Germinal center (tissue), 1 donor: ENCODE results near the gene KRTAP12-1.
"Not testable (repeated sequence)": the region's sequence is repeated elsewhere in the genome, so short reads cannot be mapped to it uniquely, and the experiment has no call there.

Experiments used
- DNase-seq: peaks from one replicate; pipeline ENCODE4 v3.0.0; 2012; ENCODE audit warnings: mixed read lengths, low spot score

KRTAP12-1 gene

DNA sequence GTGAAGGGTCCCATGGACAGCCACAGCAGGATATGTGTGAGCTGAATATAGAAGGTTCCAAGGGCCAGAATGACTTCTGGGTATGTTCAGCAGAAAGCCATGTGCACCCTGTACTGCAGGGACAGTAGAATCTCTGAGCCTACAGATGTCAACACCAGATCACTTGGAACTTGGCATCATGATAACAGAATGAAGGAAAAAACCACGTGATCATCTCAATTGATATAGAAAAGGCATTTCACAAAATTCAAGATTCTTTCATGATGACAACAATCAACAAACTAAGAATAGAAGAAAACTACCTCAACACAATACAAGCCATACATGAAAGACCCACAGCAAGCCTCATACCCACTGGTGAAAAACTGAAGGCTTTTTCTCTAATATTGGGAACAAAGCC is 14.4 kb downstream of the KRTAP12-1 start:
- DNase-seq, result no peak

DNA sequence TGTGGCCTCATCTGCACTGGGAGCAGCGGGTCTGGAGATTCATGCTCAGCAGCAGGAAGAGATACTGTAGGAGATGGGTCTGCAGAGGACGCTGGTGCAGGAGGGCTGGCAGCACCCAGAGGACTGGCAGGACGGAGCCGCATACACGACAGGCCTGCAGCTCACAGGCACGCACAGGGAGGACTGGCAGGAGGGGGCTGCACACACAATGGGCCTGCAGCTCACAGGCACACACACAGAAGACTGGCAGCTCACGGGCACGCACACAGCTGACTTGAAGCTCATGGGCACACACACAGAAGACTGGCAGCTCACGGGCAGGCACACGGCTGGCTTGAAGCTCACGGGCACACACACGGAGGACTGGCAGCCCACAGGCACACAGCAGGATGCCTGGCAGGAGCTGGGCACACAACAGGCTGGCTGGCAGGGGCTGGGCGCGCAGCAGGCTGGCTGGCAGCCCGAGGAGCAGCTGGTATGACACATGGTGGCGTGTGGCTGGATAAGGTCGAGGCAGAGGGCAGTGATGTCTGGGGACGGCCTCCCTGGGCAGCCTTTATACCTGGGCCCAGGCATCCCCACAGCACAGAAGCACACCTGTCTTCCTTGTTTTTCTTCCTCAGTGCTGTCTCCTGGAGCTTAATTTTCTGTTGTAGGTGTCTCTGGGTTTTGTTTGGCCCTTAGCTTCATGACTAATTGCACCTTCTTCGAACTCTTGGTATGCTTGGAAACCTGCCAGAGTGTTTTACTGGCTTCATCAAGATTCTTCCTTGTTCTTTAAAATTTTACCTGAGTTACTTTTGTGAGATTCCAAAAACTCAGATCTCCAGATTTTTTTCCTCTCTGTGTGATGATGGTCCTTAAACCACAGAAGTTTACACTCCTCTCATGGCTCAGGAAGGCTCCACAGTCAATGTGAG is 15.3 kb downstream of the KRTAP12-1 start, which contains the start of gene KRTAP12-2:
TSS of gene KRTAP12-2 (minus strand) at position 527 of the 920 bp plus-strand sequence. CDS start at position 486, 41 bp downstream.
- DNase-seq, result no peak

DNA sequence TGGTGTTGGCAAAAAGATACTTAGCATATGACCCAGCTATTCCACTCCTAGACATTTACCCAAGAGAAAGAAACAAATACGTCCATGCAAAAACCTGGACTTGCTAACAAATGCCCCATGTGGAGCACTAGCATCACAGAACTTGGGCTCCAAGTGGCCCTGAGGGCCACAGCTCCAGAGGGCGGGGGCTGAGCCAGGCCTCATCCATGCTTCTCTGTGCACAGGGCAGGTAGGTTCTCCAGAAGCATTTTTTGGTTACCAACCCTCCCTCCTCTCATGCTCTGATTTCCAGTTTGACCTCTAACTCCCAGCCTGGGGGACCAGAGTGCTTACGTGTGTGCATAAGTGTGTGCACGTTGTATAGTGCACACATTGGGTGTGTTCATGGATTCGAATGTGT is 17.3 kb downstream of the KRTAP12-1 start:
- no peak for DNase-seq

DNA sequence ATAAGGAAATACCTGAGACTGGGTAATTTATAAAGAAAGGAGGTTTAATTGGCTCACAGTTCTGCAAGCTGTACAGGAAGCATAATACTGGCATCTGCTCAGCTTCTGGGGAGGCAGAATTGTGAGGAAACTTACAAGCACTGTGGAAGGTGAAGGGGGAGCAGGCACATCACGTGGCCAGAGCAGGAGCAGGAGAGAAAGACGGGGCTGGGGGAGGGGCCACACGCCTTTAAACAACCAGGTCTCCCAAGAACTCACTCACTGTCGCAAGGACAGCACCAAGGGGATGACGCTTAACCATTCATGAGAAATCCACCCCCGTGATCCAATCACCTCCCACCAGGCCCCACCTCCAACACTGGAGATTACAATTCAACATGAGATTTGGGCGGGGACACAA is 20.4 kb downstream of the KRTAP12-1 start:
- DNase-seq, result not testable (repeated sequence)

DNA sequence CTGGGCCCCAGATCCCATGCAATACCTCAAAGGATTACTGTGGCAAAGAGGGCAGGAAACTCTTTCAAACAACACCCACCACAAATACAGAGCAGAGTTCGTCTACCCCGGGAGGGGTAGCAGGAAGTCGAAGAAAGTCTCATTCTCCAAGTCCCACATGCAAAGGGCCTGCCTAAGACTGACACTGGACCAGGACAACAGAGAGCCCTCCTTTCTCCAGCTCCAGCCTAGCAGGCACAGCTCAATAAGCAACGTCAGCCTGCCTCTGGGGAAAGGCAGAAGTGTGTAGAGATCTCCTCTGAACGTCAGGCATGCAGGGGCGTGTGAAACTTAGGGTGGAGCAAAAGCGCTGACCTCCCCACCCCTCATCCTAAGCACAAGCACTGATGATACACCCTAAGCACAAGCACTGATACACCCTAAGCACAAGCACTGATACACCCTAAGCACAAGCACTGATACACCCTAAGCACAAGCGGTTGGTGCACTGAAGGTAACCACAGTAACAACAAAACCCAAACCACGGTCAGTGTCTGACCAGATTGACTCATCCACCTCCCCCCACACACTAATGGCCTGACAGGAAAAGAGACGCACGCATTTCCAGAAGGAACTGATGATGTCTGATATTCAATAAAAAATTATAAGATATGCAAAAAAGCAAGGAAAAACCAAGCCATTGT is 22.9 kb downstream of the KRTAP12-1 start:
- DNase-seq, result no peak

DNA sequence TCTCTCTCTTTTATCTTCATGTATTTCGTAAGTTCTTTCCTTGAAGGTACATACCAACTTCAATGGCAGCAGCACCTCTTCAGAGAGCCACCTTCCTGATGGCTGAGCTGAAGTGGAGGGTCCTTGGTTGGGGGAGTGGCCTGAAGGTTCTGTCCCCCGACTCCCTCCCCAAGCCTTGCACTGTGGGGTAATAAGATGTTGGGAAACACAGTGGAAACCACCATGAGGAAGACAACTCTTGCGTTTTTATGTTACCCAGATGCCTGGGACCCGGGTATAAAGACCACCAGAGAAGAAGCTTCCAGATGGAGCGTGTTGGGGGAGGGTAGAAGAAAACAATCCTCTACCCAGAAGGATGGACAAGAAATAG is 23.4 kb downstream of the KRTAP12-1 start:
- no peak for DNase-seq

DNA sequence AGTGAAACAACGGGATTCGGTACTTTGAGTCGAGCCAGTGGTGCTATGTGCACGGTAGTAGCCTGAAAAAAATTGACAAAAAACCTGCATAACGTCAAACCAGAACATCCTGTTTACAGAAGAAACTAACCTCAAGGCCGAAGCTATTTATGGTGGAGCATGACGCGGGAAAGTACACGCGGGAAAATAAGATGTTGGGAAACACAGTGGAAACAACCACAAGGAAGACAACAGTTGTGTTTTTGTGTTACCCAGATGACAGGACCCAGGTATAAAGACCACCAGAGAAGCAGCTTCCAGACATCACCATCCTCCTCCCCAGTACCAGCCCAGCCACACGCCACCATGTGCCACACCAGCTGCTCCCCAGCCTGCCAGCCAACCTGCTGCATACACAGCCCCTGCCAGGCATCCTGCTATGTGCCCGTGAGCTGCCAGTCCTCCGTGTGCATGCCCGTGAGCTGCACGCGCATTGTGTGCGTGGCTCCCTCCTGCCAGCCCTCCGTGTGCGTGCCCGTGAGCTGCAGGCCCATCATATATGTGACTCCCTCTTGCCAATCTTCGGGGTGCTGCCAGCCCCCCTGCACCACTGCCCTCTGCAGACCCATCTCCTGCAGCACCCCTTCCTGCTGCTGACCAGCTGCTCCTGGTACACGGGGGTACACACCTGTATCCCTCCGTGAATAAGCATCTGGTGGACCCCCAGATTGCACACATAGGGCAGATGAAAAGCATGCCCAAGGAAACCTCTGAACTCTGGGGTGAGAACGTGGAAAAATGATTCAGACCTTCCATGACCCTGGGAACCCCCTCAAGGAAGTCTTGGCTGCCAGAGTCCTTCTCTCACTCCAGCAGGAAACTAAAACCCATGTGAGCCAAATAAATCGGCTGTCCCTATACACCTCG is 24.1 kb downstream of the KRTAP12-1 start, which contains the start of gene KRTAP12-3:
TSS of gene KRTAP12-3 (plus strand) at position 298 of the 906 bp plus-strand sequence. CDS start at position 346, 48 bp downstream.
- DNase-seq, result no peak

DNA sequence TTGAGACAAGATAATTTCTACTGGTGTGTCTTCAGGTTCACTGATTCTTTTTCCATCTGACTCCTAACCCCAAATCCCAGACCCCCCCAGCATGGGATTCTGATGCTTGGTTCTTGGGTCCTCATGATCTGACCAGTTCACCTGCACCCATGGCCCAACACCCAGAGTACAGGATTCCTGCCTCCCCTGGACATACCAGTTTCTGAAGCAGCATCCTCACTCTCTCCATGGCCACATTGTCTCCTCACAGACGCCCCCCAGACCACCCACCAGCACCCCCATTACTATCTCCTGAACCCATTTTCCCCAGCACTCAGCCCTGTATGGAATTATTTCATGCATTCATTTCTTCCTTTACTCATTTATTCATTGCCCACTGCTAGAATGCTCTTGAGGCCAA is 25.1 kb downstream of the KRTAP12-1 start:
- DNase-seq, result no peak

DNA sequence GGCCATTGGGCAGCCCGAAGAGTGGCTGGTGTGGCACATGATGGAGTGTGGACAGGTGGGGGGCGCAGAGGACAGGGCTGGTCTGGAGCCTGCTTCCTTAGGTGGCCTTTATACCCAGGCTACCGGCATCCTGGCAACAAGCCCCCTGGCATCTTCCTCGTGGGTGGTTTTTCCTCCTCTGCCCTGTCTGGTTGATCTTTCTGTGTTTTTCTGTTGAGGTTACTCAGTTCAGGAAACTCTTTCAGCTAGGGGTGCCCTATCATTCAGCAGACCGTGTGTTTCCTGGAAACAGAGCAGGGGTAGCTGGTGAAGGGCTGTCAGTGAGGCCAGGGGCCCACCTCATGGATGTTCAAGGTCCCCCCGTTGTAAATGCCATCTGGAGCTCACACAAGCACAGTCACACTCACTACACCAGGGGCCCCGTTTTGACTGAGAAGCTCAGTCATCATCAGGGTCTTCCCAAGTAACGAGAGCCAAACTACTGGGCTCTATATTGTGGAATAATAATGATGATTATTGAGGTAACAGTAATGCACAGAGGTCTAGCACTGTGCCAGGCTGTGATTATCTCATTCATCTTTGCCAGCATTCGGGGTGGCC is 27.3 kb downstream of the KRTAP12-1 start, which contains the start of gene KRTAP12-4:
TSS of gene KRTAP12-4 (minus strand) at position 84 of the 600 bp plus-strand sequence. CDS start at position 39, 45 bp downstream.
- no peak for DNase-seq

DNA sequence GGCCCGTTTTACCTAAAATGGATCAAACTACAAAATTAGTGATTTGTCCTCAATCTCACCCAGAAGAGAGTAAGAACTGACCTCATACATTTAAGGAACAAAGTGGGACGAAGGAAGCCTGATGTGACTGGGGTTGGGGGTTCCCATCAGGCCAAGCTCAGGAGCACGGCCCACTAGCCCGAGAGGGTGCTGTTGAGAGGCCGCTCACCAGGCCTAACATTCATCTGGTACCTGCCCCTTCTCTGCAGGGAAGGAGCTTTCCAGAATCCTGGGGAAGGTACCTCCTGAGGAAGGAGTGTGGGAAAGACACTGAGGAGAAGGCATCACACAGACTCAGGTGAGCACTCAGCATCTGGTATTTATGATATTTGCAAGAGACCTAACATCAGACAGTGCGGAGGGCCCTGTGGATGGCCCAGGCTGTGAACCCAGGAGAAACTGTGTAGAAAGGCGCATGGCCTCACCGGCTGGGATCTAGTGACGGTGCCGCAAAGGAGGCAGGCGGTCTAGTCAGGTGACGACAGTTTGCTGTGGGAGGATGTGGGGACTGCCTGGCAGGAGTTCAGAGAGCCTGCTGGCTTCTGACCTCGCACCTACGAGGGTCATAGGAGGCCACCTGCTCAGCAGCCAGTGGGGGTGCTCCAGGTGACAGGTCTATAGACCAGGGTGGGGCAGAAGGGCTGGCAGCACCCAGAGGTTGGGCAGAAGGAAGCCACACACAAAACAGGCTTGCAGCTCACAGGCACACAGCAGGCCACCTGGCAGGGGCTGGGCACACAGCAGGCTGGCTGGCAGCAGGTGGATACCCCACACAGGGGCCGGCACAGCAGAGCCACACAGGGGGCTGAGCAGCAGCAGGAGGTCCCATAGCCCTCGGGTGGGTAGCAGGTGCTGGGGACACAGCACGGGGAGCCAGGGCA is 28.0 kb downstream of the KRTAP12-1 start:
- no peak for DNase-seq

DNA sequence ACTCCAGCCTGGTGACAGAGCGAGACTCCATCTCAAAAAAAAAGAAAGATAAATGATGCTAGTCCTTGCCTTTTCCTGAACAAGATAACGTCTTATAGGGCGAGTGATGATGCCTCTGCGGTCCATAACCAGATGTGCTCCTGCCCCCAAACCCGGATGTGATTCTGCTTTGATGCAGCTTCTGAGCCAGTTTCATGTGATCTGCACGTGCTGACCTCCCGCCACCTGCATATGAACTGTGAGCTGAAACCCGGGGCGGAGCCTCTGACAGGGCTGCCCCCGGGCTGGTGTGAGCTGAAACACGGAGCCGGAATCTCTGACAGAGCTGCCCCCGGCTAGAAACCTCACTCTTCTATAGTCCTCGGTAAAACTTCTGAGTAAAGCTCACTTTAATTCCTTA is 28.8 kb downstream of the KRTAP12-1 start:
- no peak for DNase-seq

DNA sequence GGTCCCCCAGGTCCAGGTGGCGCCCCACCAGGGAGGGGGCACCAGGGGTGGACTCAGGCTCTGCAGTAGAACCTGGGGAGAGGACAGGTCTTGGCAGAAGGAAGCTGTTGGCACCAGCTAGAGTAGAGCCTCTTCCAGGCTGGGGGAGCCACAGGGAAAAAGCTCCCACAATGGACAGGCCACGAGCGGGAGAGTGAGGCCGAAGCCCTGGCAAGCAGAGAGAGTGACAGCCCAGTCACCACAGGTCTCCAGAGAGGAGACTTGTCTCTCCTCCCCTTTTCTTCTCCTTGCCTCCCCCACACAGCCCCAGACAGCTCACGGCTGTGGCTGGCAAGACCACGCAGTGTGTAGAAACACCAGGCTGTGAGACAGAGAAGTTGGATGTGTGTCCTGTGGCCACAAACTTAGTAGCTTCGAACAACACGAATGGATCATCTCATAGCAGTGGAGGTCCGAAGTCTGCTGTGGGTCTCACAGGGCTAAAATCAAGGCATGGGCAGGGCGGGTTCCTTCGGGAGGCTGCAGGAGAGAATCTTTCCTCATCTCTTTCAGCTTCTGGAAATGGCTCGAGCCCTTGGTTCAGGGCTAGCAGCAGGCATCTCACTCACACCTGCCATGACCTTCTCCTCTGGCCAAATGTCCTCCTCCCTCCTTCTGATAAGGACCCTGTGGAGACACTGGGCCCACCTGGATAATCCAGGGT is 30.8 kb downstream of the KRTAP12-1 start:
- DNase-seq, result no peak

DNA sequence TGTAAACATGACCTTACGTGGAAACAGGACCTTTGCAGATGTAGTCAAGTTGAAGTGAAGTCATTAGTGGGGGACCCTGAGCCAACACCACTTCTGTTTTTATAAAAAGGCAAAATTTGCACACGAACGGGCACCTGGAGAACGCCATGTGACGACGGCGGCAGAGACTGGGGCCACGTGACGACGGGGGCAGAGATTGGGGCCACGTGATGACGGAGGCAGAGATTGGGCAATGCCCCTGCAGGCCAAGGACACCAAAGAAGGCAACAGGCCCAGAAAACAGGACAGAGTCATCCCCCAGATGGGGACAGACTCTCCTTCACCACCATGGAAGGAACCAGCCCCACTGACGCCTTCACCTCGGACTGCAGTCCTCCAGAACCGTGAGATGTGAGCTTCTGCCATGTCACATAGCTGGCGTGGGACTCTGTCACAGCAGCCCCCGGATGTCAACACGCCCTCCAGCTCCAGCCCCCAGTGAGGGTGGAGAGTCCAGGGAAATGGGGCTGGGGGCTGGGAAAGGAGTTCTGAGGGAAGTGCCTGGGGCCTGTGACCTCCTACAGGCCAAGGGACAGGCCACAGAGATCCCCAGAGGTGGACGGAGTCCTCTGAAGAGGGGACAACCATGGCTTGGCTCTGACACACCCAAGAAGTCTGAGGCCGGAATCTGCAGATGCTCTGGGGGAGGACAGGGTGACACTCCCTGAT is 31.5 kb downstream of the KRTAP12-1 start:
- DNase-seq, result no peak

DNA sequence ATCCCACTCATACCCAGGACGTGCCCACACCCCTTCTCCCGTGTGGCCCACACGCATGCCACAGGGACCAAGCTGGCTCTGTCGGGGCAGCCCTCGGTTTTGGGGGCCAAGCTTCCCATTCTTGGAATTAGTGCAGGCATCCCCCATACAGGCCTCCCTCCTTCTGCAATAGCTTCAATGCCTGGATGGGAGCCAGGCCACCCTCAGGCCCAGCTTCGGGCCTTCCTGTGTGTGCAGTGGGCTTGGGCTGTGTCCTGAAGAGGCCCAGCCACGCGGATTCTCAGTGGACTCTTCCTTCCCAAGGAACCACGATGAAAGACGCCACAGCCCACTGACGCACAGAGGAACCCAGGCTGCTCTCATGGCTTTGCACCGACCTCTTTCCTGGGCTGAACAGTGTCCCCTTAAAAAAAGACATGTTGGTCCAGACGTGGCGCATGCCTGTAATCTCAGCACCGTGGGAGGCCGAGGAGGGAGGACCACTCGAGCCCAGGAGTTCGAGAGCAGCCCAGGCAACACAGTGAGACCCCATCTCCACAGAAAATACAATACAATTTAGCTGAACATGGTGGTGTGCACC is 32.4 kb downstream of the KRTAP12-1 start:
- no peak for DNase-seq

DNA sequence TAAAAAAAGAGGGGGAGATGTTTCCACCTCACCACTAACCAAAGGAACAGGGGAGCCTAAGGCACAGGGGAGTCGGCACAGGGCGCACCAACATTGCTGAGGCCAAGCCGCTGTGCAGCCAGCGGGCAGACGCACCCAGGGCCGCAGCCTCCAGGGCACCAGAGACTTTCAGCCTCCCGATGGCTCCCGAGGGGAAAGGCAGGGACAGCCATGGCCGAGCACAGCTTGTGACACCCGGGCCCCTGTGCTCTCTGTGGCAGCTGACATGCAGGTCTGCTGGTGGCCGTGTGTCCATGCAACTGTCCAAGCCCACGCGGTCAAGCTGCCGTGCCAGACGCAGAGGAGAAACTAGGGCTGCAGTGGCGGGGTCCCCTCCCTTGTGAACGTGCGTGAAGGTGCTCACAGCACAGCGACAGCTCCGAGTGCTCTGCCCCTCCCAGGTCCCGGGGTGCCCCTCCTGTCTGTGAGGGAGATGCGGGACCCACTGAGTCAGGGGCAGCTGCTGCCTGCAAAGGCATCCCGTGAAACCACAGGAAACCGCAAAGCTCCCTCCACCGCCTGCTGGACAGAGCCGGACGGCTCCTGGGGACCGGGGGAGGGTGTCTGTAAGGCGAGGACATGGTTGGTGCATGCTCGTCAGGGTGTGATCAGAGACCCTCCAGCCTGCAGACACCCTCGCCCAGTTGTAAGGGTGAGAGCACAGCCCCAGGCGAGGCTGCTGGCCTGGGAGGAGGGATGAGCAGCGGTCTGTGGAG is 33.2 kb downstream of the KRTAP12-1 start:
- DNase-seq, result no peak

DNA sequence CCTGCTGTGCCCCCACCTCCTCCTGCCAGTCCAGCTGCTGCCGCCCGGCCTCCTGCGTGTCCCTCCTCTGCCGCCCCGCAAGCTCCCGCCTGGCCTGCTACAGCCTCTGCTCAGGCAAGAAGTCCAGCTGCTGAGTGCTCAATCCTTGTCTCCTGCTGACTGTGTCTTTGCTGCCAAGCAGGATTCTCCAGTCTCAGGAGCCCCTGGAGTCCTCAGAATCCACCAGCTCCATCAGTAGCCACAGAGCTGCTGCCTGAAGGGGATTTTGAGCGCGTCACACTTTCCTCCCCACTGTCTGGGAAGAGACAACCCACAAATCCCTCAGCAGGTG is 34.8 kb downstream of the KRTAP12-1 start:
- DNase-seq, result no peak

DNA sequence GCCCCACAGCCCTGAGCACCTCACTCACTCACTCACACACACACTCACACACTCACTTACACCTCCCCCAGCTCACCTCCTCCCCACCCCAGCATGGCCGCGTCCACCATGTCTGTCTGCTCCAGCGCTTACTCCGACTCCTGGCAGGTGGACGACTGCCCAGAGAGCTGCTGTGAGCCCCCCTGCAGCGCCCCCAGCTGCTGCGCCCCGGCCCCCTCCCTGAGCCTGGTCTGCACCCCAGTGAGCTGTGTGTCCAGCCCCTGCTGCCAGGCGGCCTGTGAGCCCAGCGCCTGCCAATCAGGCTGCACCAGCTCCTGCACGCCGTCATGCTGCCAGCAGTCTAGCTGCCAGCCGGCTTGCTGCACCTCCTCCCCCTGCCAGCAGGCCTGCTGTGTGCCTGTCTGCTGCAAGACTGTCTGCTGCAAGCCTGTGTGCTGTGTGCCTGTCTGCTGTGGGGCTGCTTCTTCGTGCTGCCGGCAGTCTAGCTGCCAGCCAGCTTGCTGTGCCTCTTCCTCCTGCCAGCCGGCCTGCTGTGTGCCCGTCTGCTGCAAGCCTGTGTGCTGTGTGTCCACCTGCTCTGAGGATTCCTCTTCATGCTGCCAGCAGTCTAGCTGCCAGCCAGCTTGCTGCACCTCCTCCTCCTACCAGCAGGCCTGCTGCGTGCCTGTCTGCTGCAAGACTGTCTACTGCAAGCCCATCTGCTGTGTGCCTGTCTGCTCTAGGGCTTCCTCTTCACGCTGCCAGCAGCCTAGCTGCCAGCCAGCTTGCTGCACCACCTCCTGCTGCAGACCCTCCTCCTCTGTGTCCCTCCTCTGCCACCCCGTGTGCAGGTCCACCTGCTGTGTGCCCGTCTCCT is 35.4 kb downstream of the KRTAP12-1 start, which contains the start of gene KRTAP10-11:
TSS of gene KRTAP10-11 (plus strand) at position 49 of the 856 bp plus-strand sequence. CDS start at position 94, 45 bp downstream.
- DNase-seq, result not testable (repeated sequence)
